HG02610 (cell line): ENCODE data around the gene ARHGAP8.
"Not testable (repeated sequence)": the region's sequence is repeated elsewhere in the genome, so short reads cannot be mapped to it uniquely, and the experiment has no call there.

ENCODE experiments used
- ATAC-seq: cut with Tn5 transposase; IDR thresholded peaks from one replicate; pipeline ENCODE4 v1.9.1; 2021; ENCODE audit warnings: mild to moderate bottlenecking, moderate library complexity; ENCODE audit not compliant: unreplicated experiment

Gene ARHGAP8

DNA sequence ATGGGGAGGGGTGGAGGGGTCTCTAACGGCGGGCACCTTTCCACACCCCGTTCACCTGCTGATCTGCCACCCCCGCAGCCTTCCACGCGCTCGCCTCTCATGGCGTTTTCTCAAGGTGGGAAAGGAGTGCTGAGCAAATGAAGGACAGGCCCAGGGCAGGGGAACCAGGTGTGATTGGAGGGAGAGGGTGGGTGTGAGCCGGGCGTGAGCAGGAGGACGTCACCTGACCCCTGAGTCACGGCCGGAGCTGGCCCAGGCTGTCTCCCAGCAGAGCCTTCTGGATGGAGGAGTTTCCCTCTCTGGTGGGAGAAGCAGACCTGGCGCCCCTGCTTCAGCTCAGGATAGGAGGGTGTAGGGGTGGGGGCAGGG is 14.0 kb upstream of the ARHGAP8 start:
- no peak for ATAC-seq

GRCh38 chr22:44739024-44739423 is 13.4 kb upstream of the ARHGAP8 start:
- ATAC-seq, result no peak

DNA sequence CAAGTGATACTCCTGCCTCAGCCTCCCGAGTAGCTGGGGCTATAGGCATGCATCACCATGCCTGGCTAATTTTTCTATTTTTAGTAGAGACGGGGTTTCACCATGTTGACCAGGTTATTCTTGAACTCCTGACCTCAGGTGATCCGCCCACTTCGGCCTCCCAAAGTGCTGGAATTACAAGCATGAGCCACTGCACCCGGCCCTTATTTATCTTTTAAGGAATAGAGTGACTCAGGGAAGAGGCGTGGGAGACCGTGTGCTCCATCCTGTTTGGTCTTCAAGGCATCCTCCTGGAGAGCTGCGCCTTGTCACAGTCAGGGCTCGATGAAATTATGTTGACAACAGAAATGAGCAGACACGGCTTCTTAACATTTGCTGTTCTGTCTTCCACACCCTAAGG is 12.7 kb upstream of the ARHGAP8 start:
- not testable (repeated sequence) for ATAC-seq

- ATAC-seq, result no peak
Measured at GRCh38 chr22:44740307-44740706, 12.1 kb upstream of the ARHGAP8 start.

GRCh38 chr22:44741929-44742328 is 10.4 kb upstream of the ARHGAP8 start:
- no peak for ATAC-seq

GRCh38 chr22:44743247-44743646 is 9.1 kb upstream of the ARHGAP8 start:
- no peak for ATAC-seq

DNA sequence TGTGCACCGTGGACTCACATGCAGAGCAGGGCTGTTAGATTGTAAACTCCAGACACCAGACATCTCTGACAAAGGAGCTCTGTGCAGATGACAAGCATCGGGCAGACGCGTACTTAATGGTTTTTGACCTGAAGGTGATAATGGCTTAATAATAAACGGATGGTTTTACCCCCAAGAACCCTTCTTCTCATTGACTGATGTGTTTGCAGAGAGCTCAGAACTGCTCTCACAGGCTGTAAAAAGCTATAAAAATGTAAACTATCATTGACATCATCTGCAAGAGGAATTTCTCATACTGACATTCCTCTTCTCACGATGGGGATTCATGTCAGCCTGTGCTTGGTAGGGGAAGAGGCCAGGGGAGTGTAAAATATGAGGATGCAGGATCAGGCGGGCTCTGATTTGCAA is 8.6 kb upstream of the ARHGAP8 start:
- no peak for ATAC-seq

DNA sequence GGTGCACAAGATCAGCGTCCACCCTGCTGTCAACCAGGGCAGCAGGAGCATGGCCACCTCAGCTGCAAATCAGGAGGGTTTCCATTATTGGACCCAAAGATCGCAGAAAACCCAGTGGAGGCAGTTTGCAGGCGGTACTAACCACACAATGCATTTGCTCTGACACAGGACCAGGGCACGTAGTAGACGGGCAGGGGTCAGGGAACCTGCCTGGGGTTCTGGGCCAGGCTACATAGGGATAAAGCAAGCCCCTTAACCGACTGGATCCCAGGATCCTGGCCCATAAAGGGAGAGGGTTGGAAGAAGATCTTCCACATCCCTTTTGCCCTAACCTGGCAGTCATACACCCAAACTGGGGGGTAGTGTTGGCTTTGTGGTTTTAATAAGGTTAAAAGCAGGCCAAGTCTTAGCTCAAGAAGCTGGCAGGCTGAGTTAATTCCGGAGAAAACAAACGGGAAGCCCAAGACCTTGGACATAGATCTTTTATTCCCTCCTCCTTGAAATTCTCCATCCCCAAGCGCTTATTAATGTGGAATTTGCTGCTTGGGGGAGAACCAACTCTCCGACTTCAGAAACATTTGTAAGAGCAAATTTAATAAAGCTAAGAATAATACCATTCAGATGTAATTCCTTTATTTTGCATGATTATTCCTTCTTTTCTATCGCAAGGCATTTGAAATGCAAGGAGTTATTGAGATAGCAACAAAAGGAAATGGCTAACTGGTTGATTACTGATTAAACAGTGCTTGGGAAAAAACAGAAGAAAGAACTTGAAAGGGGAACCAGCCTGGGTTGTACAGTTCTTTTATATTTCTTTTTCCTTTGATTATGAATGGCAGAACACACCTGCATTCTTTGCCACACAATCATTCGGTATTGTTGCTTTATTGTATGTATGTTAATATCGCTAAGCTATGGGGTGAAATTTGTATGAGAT is 6.3 kb upstream of the ARHGAP8 start:
- ATAC-seq, result no peak

DNA sequence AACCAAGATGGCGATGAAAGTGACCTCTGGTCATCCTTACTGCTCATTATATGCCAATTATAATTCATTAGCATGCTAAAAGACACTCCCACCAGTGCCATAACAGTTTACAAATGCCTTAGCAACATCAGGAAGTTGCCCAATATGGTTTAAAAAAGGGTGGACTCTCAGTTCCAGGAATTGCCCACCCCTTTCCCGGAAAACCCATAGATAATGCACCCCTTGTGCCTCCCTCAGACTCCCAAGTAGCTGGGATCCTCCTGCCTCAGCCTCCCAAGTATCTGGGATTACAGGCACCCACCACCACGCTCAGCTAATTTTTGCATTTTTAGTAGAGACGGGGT is 4.6 kb upstream of the ARHGAP8 start:
- not testable (repeated sequence) for ATAC-seq

GRCh38 chr22:44748524-44748923 is 3.9 kb upstream of the ARHGAP8 start:
- ATAC-seq, result no peak

DNA sequence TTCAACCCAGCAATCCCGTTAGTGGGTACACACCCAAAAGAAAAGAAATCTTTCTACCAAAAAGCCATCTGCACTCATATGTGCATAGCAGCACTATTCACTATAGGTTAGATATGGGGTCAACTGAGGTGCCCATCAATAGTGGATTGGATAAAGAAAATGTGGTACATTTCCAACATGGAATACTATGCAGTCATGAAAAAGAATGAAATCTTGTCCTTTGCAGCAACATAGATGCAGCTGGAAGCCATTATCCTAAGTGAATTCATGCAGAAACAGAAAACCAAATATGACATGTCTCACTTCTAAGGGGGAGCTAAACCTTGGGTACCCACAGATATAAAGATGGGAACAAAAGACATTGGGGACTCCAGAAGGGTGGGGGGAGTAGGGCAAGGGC is 1.9 kb upstream of the ARHGAP8 start:
- ATAC-seq, result no peak

DNA sequence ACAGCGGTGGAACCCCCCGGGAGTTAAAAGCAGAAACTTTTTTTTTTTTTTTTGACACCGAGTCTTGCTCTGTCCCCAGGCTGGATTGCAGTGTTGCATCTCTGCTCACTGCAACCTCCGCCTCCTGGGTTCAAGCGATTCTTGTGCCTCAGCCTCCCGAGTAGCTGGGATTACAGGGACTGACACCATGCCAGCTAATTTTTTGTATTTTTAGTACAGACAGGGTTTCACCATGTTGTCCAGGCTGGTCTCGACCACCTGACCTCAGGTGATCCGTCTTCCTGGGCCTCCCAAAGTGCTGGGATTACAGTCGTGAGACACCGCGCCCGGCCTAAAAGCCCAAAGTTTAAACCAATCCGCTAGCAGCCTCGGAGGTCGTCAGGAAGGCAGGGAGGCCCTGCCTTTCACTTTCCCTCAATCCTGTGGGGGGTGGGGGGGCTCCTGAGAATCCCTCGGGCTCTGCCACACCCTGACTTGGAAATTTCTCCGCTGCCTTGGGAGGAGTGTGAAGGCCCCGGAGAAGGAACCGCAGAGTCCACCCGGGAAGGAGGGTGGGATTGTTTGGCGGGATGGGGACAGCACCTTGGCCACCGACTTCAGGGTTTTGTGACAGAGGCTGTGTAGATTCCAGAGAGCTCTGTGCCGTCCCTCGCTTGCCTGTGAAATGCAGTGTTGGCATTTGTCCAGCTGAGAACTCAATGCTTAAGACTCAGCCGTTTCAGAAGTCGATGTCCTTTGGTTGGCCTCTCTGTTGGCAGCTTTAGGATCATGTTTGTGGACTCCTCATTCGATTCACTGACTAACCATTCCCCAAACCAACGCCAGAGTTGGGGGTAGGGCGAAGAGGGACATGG is 1.0 kb downstream of the ARHGAP8 start:
- ATAC-seq, result no peak

- ATAC-seq, result no peak
Measured at GRCh38 chr22:44754998-44755397, 2.6 kb downstream of the ARHGAP8 start.

- ATAC-seq, result no peak
Measured at GRCh38 chr22:44755417-44755816, 3.0 kb downstream of the ARHGAP8 start.

GRCh38 chr22:44755956-44756361 is 3.6 kb downstream of the ARHGAP8 start:
- ATAC-seq, result no peak

DNA sequence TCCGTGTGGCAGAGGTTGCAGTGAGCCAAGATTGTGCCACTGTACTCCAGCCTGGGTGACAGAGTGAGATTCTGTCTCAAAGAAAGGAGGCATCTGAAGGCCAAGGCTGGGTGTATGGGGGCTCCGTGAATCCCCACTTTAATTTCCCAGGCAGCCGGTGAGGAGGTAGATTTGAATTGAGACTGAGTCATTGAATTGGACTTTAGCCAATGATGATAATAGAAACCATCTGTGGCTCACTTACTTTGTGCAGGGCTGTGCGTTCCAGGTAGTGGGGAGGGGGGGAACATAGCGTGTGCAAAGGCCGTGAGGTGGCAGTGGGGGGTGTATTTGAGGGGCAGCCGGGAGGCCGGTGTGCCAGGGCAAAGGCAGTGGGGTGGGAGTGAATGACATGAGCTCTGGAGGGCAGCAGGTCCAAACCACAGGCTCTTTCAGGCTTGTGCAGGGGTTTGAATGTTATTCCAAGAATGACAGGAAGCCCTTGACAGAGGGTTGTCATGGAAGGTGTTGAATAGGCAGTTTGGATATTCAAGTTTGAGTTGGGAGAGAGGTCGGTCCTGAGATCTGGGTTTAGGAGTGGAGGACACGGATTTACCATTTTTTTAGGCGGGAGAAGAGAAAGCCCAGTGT is 6.1 kb downstream of the ARHGAP8 start:
- ATAC-seq, result no peak

GRCh38 chr22:44759001-44759400 is 6.6 kb downstream of the ARHGAP8 start:
- no peak for ATAC-seq

DNA sequence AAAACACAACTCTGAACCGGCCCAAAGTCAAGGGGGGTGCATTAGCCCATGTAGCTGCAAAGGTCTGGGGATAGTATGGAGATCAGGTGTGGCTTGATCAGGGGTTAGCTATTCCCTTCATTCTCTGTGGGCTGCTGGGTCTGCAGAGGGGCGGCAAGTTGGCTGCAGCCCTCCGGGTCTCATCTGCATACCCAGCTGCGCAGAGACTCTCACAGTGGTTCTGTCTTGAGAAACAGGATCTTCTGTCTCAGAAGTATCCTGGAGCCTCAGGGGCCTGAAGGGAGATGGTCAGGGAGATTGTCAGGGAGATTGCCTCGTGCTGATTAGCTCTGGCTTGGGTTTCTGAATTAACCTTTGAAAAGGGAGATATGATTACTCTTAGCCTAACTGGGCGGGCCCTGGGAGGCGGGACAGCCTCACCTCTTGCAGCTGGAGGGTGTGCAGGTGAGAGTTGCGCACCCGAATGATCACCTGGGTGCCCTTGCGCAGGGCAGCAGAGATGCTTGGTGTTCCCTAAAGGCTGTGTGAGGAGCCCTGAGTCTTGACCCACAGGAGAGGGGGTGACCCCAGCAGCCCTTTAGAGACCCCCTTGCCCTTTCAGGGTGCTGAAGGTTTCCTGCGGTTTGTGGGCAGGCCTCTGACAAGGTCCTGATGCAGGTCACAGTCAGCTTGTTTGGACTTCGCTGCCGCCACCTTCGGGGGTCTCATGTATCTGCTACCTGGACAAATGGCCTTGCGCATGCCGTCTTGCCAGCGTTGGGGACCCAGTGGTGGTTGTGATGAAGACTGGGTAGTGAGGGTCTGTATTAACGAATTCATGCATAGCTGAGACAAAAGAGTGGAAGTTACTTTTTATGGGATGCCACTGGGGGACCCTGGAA is 7.3 kb downstream of the ARHGAP8 start:
- ATAC-seq, result no peak

GRCh38 chr22:44760476-44760875 is 8.1 kb downstream of the ARHGAP8 start:
- ATAC-seq, result no peak

DNA sequence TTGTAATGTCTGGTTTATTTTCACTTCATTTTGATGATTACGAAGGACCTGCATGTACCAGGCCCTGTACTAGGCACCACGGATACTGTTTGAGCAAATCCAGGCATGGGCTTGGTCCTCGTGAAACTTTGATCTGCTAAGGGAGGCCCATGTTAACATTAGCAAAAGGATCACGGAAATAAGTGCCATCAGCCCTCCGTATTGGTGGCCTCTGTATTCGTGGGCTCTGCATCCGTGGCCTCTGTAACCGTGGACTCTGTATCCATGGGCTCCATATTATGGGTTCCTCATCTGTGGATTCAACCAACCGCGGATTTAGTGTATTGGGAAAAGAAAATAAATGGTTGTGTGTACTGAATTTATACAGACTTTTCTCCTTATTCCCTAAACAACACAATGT is 8.7 kb downstream of the ARHGAP8 start:
- no peak for ATAC-seq

GRCh38 chr22:44764373-44764772 is 12.0 kb downstream of the ARHGAP8 start:
- ATAC-seq, result no peak
